ENCODE data around the gene ZNF468. TPM values are rescaled to one million over a fixed set of nuclear protein-coding genes. Genes with fewer than 3 reads are reported as not detected.
"Not testable (repeated sequence)": the region's sequence is repeated elsewhere in the genome, so short reads cannot be mapped to it uniquely, and the experiment has no call there.

ZNF468 gene
- total RNA-seq, 1 experiment from 2014 or later, result 55.2 TPM

DNA sequence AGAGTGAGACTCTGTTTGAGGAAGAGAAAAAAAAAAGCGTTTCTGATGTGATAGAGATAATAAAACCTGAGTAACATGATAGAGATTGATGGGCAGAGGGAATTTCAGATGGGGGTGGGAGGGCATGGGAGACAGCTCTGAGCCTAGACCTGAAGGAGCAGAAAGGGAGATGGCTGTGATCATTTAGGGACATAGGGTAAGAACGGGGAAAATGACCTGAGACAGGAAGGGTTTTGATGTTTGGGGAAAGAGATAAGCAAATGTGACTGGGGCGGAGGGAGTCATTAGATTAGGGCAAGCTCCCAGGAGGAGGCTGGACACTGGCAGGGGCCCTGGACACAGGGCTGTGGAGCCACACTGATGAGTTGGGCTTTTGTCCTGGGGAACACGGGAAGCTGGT is 33.9 kb upstream of the ZNF468 start:
- H3K4me2 ChIP-seq (ENCODE audit: low read depth, low read length, poor library complexity, severe bottlenecking), result no peak overlapping the region
- DNase-seq, result no peak
- peaks cover 68% of the 10 kb centered on the region for H3K36me3 ChIP-seq (ENCODE audit: insufficient read depth, low read length)

DNA sequence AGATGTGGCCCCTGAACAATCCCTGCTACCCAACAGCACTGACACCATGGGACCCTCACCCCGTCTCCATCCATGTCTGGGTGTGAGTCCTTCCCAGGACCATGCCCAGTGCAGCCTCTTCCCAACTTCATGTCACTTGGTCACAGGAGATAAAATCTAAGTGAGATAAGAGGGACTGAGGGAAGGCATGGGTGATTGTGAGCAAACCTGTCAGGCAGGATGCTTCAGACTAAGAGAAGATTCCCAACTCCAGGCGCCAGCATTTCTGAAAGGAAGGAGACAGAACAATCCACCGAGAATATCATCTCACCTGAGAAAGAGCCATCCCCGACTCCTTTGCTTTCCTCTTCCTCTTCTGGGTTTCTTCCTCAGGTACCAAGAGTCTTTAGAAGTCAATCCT is 32.5 kb upstream of the ZNF468 start:
- Histone ChIP-seq H3K4me2 (ENCODE audit: low read depth, low read length, poor library complexity, severe bottlenecking) (no peak overlapping the region), H4K20me1 (ENCODE audit: insufficient read depth, low read depth, low read length) (no peaks in the 10 kb centered on the region), H3K9me2 (replicated peaks; ENCODE audit: insufficient read depth, low read length) (no peaks in the 10 kb centered on the region), H3K9ac (ENCODE audit: low read length) (no peak overlapping the region), H3K36me3 (ENCODE audit: insufficient read depth, low read length) (peaks cover 70% of the 10 kb centered on the region), H3K27me3 (ENCODE audit: low read length) (no peaks in the 10 kb centered on the region), H3K4me3 (ENCODE audit: low read length) (no peak overlapping the region), H3K27ac (ENCODE audit: low read length) (no peak overlapping the region), H3K4me1 (ENCODE audit: low read length) (no peaks in the 10 kb centered on the region), H2AFZ (ENCODE audit: low read length) (no peak overlapping the region), H3K9me3 (ENCODE audit: low read length) (peaks cover 4% of the 10 kb centered on the region; the same call in 1 of the 2 replicates), H3K79me2 (ENCODE audit: low read length) (peaks cover 39% of the 10 kb centered on the region)
- no peak for DNase-seq

More for the DNA sequence above, 33.9 kb upstream of the ZNF468 start:
- H3K9me2 ChIP-seq (replicated peaks; ENCODE audit: insufficient read depth, low read length), result no peaks in the 10 kb centered on the region
- no peak overlapping the region for H2AFZ ChIP-seq (ENCODE audit: low read length)
- H3K79me2 ChIP-seq (ENCODE audit: low read length), result peaks cover 51% of the 10 kb centered on the region
- H3K9ac ChIP-seq (ENCODE audit: low read length), result no peak overlapping the region
- H3K27ac ChIP-seq (ENCODE audit: low read length), result no peak overlapping the region
- H3K4me1 ChIP-seq (ENCODE audit: low read length), result peaks cover 4% of the 10 kb centered on the region
- peaks cover 1% of the 10 kb centered on the region; the same call in 1 of the 2 replicates for H3K9me3 ChIP-seq (ENCODE audit: low read length)
- H3K4me3 ChIP-seq (ENCODE audit: low read length), result no peak overlapping the region
- H3K27me3 ChIP-seq (ENCODE audit: low read length), result no peaks in the 10 kb centered on the region
- H4K20me1 ChIP-seq (ENCODE audit: insufficient read depth, low read depth, low read length), result no peaks in the 10 kb centered on the region

DNA sequence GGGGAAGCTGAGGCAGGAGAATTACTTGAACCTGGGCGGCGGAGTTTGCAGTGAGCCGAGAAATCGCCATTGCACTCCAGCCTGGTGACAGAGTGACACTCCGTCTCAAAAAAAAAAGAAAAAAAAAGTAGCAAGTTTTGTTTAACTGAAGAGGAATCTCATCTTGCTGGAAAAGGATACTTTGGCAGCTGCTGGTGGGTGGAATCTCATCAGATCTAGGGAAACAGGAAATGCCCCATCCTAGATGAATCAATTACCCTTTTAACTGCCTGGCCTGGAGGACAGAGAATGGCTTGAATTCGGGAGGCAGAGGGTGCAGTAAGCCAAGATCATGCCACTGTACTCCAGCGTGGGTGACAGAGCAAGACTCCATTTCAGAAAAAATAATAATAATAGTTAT is 31.7 kb upstream of the ZNF468 start:
- DNase-seq, result no peak
- no peak overlapping the region for H2AFZ ChIP-seq (ENCODE audit: low read length)

GRCh38 chr19:52880895-52881389 is 23.5 kb upstream of the ZNF468 start:
- DNase-seq, result no peak
- Histone ChIP-seq H3K9me3 (ENCODE audit: low read length) (peaks cover 46% of the 10 kb centered on the region), H3K4me1 (ENCODE audit: low read length) (no peaks in the 10 kb centered on the region), H3K9me2 (replicated peaks; ENCODE audit: insufficient read depth, low read length) (no peaks in the 10 kb centered on the region), H2AFZ (ENCODE audit: low read length) (no peak overlapping the region), H3K9ac (ENCODE audit: low read length) (no peak overlapping the region), H3K27ac (ENCODE audit: low read length) (no peak overlapping the region), H3K79me2 (ENCODE audit: low read length) (peaks cover 5% of the 10 kb centered on the region; the same call in 1 of the 2 replicates), H3K4me2 (ENCODE audit: low read depth, low read length, poor library complexity, severe bottlenecking) (no peak overlapping the region), H3K27me3 (ENCODE audit: low read length) (no peaks in the 10 kb centered on the region), H3K4me3 (ENCODE audit: low read length) (no peak overlapping the region), H3K36me3 (ENCODE audit: insufficient read depth, low read length) (peaks cover 78% of the 10 kb centered on the region), H4K20me1 (ENCODE audit: insufficient read depth, low read depth, low read length) (no peaks in the 10 kb centered on the region)

More for the DNA sequence above, 31.7 kb upstream of the ZNF468 start:
- Histone ChIP-seq H3K79me2 (ENCODE audit: low read length) (peaks cover 35% of the 10 kb centered on the region), H3K9ac (ENCODE audit: low read length) (no peak overlapping the region), H3K27me3 (ENCODE audit: low read length) (no peaks in the 10 kb centered on the region), H3K36me3 (ENCODE audit: insufficient read depth, low read length) (peaks cover 74% of the 10 kb centered on the region), H3K9me3 (ENCODE audit: low read length) (peaks cover 12% of the 10 kb centered on the region), H3K4me3 (ENCODE audit: low read length) (no peak overlapping the region), H3K27ac (ENCODE audit: low read length) (no peak overlapping the region), H3K4me2 (ENCODE audit: low read depth, low read length, poor library complexity, severe bottlenecking) (no peak overlapping the region), H3K9me2 (replicated peaks; ENCODE audit: insufficient read depth, low read length) (no peaks in the 10 kb centered on the region), H4K20me1 (ENCODE audit: insufficient read depth, low read depth, low read length) (no peaks in the 10 kb centered on the region), H3K4me1 (ENCODE audit: low read length) (no peaks in the 10 kb centered on the region)

GRCh38 chr19:52872996-52873395 is 15.6 kb upstream of the ZNF468 start:
- H3K9ac ChIP-seq (ENCODE audit: low read length); H3K36me3 ChIP-seq (ENCODE audit: insufficient read depth, low read length); H3K79me2 ChIP-seq (ENCODE audit: low read length); H3K4me1 ChIP-seq (ENCODE audit: low read length); H3K4me2 ChIP-seq (ENCODE audit: low read depth, low read length, poor library complexity, severe bottlenecking); H3K27ac ChIP-seq (ENCODE audit: low read length); H3K27me3 ChIP-seq (ENCODE audit: low read length); DNase-seq; H2AFZ ChIP-seq (ENCODE audit: low read length); H3K9me3 ChIP-seq (ENCODE audit: low read length); H3K9me2 ChIP-seq (replicated peaks; ENCODE audit: insufficient read depth, low read length); H4K20me1 ChIP-seq (ENCODE audit: insufficient read depth, low read depth, low read length); H3K4me3 ChIP-seq (ENCODE audit: low read length): not testable (repeated sequence)

GRCh38 chr19:52871466-52871865 is 14.0 kb upstream of the ZNF468 start:
- H3K4me2 ChIP-seq (ENCODE audit: low read depth, low read length, poor library complexity, severe bottlenecking), result no peak overlapping the region
- H3K36me3 ChIP-seq (ENCODE audit: insufficient read depth, low read length), result no peaks in the 10 kb centered on the region
- no peak overlapping the region for H3K9ac ChIP-seq (ENCODE audit: low read length)
- H3K4me3 ChIP-seq (ENCODE audit: low read length), result no peak overlapping the region
- no peaks in the 10 kb centered on the region for H3K9me2 ChIP-seq (replicated peaks; ENCODE audit: insufficient read depth, low read length)
- H2AFZ ChIP-seq (ENCODE audit: low read length), result no peak overlapping the region
- no peaks in the 10 kb centered on the region for H3K9me3 ChIP-seq (ENCODE audit: low read length)
- no peaks in the 10 kb centered on the region for H3K27me3 ChIP-seq (ENCODE audit: low read length)
- no peaks in the 10 kb centered on the region for H3K4me1 ChIP-seq (ENCODE audit: low read length)
- H3K79me2 ChIP-seq (ENCODE audit: low read length), result no peaks in the 10 kb centered on the region
- H3K27ac ChIP-seq (ENCODE audit: low read length), result no peak overlapping the region
- no peak for DNase-seq
- no peaks in the 10 kb centered on the region for H4K20me1 ChIP-seq (ENCODE audit: insufficient read depth, low read depth, low read length)

- H3K4me3 ChIP-seq (ENCODE audit: low read length); H4K20me1 ChIP-seq (ENCODE audit: insufficient read depth, low read depth, low read length); H3K27me3 ChIP-seq (ENCODE audit: low read length); H3K27ac ChIP-seq (ENCODE audit: low read length); H3K9me2 ChIP-seq (replicated peaks; ENCODE audit: insufficient read depth, low read length); H3K4me1 ChIP-seq (ENCODE audit: low read length); H3K79me2 ChIP-seq (ENCODE audit: low read length); H2AFZ ChIP-seq (ENCODE audit: low read length); H3K36me3 ChIP-seq (ENCODE audit: insufficient read depth, low read length); H3K9me3 ChIP-seq (ENCODE audit: low read length); DNase-seq; H3K9ac ChIP-seq (ENCODE audit: low read length); H3K4me2 ChIP-seq (ENCODE audit: low read depth, low read length, poor library complexity, severe bottlenecking): not testable (repeated sequence)
Measured at GRCh38 chr19:52868031-52868430, 10.6 kb upstream of the ZNF468 start.

- H3K36me3 ChIP-seq (ENCODE audit: insufficient read depth, low read length), result peaks cover 37% of the 10 kb centered on the region
- H3K9me3 ChIP-seq (ENCODE audit: low read length); H3K4me1 ChIP-seq (ENCODE audit: low read length); H3K27me3 ChIP-seq (ENCODE audit: low read length); H3K9me2 ChIP-seq (replicated peaks; ENCODE audit: insufficient read depth, low read length); H4K20me1 ChIP-seq (ENCODE audit: insufficient read depth, low read depth, low read length): not testable (repeated sequence)
- H2AFZ ChIP-seq (ENCODE audit: low read length), result peak overlapping the region; percentile 60; the same call in 1 of the 2 replicates
- peaks cover 34% of the 10 kb centered on the region for H3K79me2 ChIP-seq (ENCODE audit: low read length)
- peak overlapping the region; percentile 90 for H3K4me3 ChIP-seq (ENCODE audit: low read length)
- peak; percentile 54 for DNase-seq
- H3K9ac ChIP-seq (ENCODE audit: low read length), result peak overlapping the region; percentile 88
- H3K27ac ChIP-seq (ENCODE audit: low read length), result peak overlapping the region; percentile 27; the same call in 1 of the 2 replicates
- H3K4me2 ChIP-seq (ENCODE audit: low read depth, low read length, poor library complexity, severe bottlenecking), result peak overlapping the region; percentile 82
Measured at GRCh38 chr19:52856540-52857377, 660 bp downstream of the ZNF468 start.
